Muscle of back (tissue), 11 donors: ENCODE measurements around the gene NUAK2. TPM values are rescaled to one million over a fixed set of nuclear protein-coding genes. Genes with fewer than 3 reads are reported as not detected.

ENCODE experiments used
- DNase-seq, 3 donors: peaks; one replicate each; pipeline versions ENCODE4 v3.0.0 to v3.0.0-alpha.2; 2013
- polyA plus RNA-seq, 10 donors: library from polyadenylated mRNA; unstranded; fragments of 120-200 nt; gene quantifications; one replicate each; pipeline ENCODE4 v1.2.1, GENCODE V29; 2013; ENCODE audit not compliant: insufficient read length in 10 of 10

Gene NUAK2
- polyA plus RNA-seq, 10 donors = 0.28 to 1.2 (median 0.65) TPM

GRCh38 chr1:205348554-205349487, 27.3 kb upstream of the NUAK2 start:
- DNase-seq = no peak

GRCh38 chr1:205346956-205347574, 25.5 kb upstream of the NUAK2 start:
- no peak for DNase-seq

DNA sequence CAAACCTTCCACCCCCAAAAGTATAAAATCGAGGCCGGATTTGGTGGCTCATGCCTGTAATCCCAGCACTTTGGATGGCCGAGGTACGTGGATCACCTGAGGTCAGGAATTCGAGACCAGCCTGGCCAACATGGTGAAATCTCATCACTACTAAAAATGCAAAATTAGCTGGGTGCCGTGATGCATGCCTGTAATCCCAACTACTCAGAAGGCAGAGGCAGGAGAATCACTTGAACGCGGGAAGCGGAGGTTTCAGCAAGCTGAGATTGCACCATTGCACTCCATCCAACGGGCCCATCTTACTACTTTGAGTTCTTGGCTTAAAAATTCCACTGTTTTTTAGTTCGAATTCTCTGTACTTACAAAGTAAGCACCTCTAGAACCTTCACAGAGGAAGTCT, 24.2 kb upstream of the NUAK2 start:
- DNase-seq = no peak

DNA sequence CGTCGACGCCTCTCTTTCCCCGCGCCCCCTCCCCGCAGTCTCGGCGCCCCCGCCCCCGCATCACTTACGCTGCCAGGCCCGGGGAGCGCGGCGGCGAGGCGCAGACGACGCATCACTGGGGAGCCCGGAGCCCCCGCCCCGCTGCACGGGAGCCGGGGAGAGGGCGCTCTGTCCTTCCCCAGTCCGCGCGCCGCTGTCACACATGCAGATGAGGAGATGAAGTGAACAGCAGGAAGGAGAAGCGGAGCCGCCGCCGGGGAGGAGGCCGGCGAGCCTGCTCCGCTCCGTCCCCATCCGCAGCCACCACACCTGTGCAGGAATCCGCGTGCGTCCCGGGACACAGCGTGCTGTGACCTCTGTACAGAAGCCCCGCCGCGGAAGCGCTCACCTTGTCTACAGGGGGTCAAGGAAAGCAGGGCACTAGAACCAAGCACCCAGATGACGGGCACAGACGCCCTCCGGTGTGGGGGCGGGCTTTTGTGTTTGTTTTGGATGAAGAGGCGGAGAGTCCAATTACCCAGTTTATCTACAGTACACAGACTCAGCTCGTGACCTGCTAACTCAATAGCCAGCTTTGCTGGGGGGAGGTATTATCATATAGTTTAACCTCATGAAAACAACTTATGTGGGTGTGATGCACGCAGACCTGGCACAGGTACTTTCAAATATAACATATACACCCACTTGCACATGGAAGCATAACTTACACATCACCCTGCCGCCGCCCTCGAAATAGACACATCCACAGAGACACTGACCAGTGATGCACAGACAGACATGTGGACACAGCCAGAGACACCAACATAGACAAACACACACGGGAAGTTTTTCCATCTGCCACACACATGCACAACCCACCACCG, 22.8 kb upstream of the NUAK2 start:
- peak in 2 of 3 donors; percentile 23 to 55 for DNase-seq

- no peak for DNase-seq
Observed at GRCh38 chr1:205343431-205344065, 22.0 kb upstream of the NUAK2 start.

GRCh38 chr1:205342986-205343385, 21.4 kb upstream of the NUAK2 start:
- no peak for DNase-seq

DNA sequence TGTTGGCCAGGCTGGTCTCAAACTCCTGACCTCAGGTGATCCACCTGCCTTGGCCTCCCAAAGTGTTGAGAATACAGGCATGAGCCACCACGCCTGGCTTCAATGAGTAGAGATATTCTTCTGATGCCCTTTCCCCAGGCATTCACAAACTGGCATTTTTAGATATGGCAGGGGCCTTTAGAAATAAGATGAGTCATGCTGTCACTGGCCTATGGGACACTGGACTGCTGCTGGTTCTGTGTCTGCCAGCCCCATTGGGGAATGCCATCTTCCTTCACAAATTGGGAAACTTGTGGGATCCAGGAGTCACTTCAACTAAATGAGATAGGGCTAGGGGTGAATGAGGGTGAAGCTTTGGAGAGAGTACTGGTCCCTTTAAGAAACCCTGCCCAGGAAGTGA, 19.1 kb upstream of the NUAK2 start:
- no peak for DNase-seq

DNA sequence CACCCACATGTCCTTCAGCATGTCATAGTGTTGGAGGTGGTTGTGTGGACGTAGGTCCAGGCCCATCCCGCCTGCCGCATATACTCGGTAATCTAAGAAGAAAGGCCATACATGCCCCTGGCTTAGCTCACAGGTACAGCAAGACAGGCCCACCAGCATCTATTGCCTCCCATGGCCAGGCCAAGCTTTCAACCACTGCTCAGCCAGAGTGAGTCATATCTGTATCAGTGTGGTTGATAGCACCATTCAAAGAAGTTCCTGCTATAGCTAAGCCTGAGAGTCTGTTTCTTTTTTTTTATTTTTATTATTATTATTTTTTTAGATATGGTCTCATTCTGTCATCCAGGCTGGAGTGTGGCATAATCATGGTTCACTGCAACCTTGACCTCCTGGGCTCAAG, 18.2 kb upstream of the NUAK2 start:
- DNase-seq = no peak

GRCh38 chr1:205339197-205339702, 17.7 kb upstream of the NUAK2 start:
- DNase-seq = no peak

DNA sequence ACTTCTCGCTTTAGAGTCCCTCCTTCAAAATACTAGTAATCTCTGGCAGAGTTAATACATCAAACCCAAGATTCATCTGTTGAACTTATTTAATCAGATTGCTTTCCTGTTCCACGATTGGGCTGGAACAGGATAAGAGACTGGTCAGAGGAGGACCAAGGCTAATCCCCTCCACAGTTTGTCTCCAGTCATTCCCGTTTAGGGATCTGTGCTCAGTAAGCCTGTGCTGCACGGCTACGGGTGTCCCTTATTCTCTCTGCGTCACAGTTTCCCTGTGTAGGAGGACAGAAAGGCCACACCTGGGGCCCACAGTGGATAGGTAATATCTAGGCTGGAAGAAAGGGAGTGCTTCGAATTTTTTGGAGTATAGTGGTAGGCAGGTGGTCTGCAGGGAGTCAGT, 16.5 kb upstream of the NUAK2 start:
- DNase-seq = no peak

DNA sequence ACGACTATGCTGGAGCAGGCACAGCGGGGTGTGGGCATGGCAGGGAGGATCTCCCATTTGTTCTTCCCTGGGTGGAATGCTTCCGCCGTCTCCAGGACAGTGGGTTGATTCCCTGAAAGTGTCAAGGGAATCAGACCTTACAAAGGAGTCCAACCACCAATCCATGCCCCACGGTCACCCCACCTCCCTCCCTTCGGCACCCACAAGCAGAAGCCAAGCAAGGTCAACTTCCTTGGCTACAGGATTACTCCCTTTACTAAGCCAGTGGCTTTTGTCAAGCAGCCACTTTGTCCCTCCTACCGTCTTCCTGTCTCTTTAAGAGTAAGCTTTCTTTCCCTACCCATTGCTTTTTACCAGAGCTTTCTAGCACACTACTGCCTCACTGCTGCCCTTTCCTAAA, 15.9 kb upstream of the NUAK2 start:
- DNase-seq = no peak

GRCh38 chr1:205335692-205336091, 14.1 kb upstream of the NUAK2 start:
- DNase-seq = peak; percentile 47 to 74 (median 59)

DNA sequence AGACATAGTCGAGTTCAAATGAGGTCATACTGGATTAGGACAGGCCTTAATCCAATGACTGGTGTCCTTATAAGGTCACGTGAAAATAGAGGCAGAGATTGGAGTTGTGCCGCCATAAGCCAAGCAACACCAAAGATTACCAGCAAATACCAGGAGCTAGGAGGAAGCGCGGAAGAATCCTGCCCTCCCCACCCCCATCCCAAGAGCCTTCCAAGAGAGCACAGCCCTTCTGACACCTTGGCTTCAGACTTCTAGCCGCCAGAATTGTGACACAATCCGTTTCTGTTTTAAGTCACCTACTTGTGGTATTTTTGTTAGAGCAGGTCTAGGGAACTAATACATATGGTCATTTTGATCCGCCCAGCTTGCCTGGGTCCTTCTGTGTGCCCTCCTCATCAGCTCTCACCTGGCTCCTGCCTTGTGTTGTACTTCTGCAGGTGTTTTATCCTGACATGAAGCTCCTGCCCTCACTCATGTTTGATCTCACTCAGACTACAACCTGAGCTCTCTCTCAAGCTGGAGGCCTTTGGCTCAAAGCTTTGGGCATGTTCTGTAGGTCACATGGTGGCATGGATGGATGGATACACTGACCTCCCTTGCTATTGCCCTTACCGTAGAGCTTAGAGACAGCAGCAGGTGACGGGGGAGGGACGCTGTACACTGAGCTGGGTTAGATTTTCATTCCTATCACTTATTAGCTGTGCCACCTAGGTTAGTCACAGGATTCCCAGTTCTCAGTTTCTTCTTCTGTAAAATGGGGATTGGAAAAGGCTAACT, 10.7 kb upstream of the NUAK2 start:
- no peak for DNase-seq

- DNase-seq = no peak
Observed at GRCh38 chr1:205330150-205330549, 8.6 kb upstream of the NUAK2 start.

DNA sequence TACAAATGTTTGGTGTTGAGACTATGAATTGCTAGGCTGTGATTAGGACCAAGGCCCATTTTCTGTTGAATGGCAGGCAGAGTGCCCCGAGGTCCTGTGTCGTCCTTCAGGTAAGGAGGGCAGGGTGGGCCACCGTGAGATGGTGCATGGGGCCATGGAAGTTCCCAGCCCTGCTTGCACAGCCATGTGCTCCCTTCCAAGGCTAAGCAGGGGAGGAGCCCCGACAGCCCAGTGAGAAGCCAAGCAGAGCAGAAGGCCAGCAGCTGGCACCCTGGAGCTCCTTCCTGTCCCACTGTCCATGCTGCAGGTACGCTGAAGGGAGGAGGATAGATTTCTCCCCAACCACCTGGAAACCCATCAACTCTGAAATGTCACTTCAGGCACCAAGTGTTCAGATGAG, 8.2 kb upstream of the NUAK2 start:
- no peak for DNase-seq

DNA sequence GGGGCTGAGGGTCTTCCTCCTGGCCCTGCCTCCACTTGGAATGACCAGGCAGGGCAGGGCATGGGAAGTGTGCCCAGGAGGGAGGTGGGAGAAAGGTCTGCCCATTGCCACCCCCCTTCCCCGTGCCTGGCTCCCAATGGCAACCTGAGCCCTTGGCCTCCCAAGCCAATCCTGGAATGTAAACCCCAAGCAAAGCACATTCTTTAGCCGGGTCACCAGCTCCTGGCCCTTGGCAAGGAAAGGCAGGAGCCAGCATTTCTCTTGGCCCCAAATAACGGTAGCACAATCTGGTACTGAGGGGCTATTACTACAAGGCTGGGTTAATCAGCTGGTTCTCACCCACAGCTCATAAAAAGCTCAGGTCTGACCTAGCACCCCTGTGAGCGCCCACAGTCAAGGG, 6.9 kb upstream of the NUAK2 start:
- no peak for DNase-seq

- DNase-seq = no peak
Observed at GRCh38 chr1:205326812-205327466, 5.4 kb upstream of the NUAK2 start.

- DNase-seq = peak; percentile 58 to 84 (median 68)
Observed at GRCh38 chr1:205325334-205325884, 3.9 kb upstream of the NUAK2 start.

GRCh38 chr1:205324781-205325180, 3.2 kb upstream of the NUAK2 start:
- no peak for DNase-seq

DNA sequence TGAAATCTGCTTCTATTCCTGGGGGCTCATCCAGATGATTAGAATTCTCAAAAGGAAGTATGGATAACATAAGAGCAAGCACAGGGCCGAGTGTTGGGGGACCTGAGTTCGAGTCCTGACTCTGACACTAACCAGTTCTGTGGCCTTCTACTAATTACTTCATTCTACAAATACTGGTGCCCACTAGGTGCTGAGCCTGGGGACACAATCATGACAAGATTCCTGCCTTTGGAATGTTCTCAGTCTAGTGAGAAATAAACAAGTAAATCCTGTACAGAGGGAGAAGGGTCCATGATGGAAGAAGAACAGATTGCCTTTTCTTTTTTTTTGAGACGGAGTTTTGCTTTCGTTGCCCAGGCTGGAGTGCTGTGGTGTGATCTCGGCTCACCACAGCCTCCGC, 2.2 kb upstream of the NUAK2 start:
- DNase-seq = no peak
